ENCODE results near the gene FAAP24.

GRCh38 chr19:32976223-32976805, 4.3 kb downstream of the FAAP24 start:
- TF ChIP-seq CTCF (IDR thresholded peaks at IDR 0.05; ENCODE audit: low read depth, low read length, poor library complexity, severe bottlenecking) (peak; percentile 83), EZH2phosphoT487 (IDR thresholded peaks at IDR 0.05; ENCODE audit: borderline replicate concordance, low read length) (no peak)
